Progenitor cell of endocrine pancreas (in vitro differentiated cells): ENCODE data around the gene TTC28. TPM values are rescaled to one million over a fixed set of nuclear protein-coding genes. Genes with fewer than 3 reads are reported as not detected.

ENCODE experiments used
- DNase-seq: peaks from one replicate; pipeline ENCODE4 v3.0.0; 2021; ENCODE audit warnings: low spot score; ENCODE audit not compliant: unreplicated experiment
- H3K27ac Mint-ChIP-seq: 2 replicates; pipeline ENCODE4 v1.8.0; 2021; ENCODE audit warnings: mild to moderate bottlenecking, moderate library complexity, mixed read lengths
- H3K27me3 Mint-ChIP-seq: 2 replicates; pipeline ENCODE4 v1.8.0; 2021; ENCODE audit warnings: mixed read lengths
- H3K36me3 Mint-ChIP-seq: 2 replicates; pipeline ENCODE4 v1.8.0; 2022; ENCODE audit warnings: mixed read lengths; ENCODE audit not compliant: insufficient read depth
- H3K4me1 Mint-ChIP-seq: 2 replicates; pipeline ENCODE4 v1.8.0; 2021; ENCODE audit warnings: low read depth, mixed read lengths
- H3K4me3 Mint-ChIP-seq: 2 replicates; pipeline ENCODE4 v1.8.0; 2021; ENCODE audit warnings: low read depth, mild to moderate bottlenecking, moderate library complexity, mixed read lengths
- H3K9me3 Mint-ChIP-seq: 2 replicates; pipeline ENCODE4 v1.8.0; 2021; ENCODE audit warnings: low read depth, mixed read lengths
- total RNA-seq: library from RNA; stranded (reverse); gene quantifications from 2 replicates; pipeline ENCODE4 v1.2.1, GENCODE V29; 2021
- TF ChIP-seq, protein P1 (sequence below): fragments of 200-600 bp; sonication (generic); IDR thresholded peaks from one replicate; pipeline ENCODE4 v1.5.0; 2021; ENCODE audit warnings: antibody characterized with exemption, mild to moderate bottlenecking; ENCODE audit not compliant: unreplicated experiment

TTC28 gene
- total RNA-seq, 1 donor from 2014 or later = 35.2 TPM

DNA sequence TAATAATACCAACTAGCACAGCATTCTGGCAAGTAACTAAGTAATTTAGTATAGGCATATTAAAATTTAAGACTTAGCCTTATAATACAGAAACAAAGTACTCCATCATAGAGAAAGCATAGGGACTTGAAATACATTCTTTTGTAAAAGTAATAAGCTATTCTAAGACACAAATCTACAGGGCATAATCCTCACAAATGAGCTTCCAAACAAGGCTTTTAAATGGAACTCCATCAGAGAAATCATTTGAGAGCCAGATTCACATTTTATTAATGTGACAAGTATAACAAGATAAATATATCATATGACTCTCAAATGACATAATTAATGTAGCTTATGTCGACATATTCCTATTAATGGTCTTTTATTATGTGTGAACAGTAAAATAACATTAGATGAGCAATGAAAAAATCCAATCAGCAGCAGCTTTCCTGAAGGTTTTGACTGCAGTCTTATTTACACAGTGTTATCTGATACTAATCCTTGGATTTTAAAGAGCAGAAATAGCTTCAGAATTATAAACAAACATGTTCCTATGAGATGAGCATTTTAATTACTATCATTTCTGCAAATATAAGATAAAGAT is 241.4 kb downstream of the TTC28 start:
- Mint-ChIP-seq H3K27me3 (no peaks in the 10 kb centered on the region), H3K36me3 (no peaks in the 10 kb centered on the region), H3K27ac (no peak overlapping the region), H3K9me3 (no peaks in the 10 kb centered on the region), H3K4me1 (peaks cover 22% of the 10 kb centered on the region), H3K4me3 (no peak overlapping the region)
- DNase-seq = no peak
- TF ChIP-seq, protein P1, sequence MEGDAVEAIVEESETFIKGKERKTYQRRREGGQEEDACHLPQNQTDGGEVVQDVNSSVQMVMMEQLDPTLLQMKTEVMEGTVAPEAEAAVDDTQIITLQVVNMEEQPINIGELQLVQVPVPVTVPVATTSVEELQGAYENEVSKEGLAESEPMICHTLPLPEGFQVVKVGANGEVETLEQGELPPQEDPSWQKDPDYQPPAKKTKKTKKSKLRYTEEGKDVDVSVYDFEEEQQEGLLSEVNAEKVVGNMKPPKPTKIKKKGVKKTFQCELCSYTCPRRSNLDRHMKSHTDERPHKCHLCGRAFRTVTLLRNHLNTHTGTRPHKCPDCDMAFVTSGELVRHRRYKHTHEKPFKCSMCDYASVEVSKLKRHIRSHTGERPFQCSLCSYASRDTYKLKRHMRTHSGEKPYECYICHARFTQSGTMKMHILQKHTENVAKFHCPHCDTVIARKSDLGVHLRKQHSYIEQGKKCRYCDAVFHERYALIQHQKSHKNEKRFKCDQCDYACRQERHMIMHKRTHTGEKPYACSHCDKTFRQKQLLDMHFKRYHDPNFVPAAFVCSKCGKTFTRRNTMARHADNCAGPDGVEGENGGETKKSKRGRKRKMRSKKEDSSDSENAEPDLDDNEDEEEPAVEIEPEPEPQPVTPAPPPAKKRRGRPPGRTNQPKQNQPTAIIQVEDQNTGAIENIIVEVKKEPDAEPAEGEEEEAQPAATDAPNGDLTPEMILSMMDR = no peak

DNA sequence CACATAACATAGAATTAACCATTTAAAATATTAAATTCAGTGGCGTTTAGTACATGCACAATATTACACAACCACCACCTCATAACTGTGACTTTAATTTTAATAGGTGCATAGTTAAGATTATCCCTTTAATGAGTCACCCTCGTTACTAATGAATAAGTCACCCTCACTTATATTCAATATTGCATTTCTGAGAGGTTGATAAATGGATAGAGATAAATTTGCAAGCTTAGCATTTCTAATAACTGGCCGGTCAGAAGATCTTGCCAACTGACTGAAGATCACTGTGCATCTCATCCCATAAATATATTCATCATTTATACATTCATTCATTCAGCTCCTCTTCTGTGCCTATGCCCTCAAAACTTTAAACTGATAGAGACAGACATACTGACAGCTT is 243.7 kb downstream of the TTC28 start:
- H3K27ac Mint-ChIP-seq = no peak overlapping the region
- TF ChIP-seq, protein P1 = no peak

DNA sequence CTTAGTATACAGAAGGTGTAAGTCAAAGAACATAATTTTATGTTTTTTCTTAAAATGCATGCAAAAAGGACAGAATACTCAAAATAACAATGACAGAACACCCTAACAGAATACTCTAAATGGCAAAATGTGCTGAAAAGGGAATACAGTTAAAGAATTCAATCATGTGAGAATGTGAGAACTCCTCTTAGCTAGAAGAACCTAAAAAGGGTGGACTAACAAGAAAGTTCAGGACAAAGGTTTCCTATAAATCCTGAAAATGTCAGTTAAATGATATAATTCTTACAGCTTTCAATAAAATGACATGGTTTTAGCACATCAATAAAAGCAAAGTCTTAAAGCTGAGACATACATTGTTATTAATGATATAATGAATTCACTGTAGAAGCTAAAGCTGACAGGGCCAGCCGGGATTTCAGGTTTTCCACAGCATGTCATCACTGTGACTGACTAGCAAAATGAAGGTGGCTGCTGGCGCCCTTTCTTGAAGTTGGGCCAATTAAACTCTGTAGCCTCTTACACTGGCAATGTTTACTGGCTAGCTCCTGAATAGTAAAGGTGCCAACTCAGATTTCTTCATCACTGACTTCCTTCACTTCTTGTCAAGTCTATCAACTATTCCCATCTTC is 244.4 kb downstream of the TTC28 start:
- Mint-ChIP-seq H3K27me3 (no peaks in the 10 kb centered on the region), H3K27ac (no peak overlapping the region), H3K36me3 (no peaks in the 10 kb centered on the region), H3K4me3 (no peak overlapping the region), H3K9me3 (no peaks in the 10 kb centered on the region), H3K4me1 (peaks cover 13% of the 10 kb centered on the region)
- no peak for DNase-seq
- TF ChIP-seq, protein P1 = no peak

More for the DNA sequence above, 243.7 kb downstream of the TTC28 start:
- peaks cover 13% of the 10 kb centered on the region for H3K4me1 Mint-ChIP-seq
- H3K27me3 Mint-ChIP-seq = no peaks in the 10 kb centered on the region
- no peaks in the 10 kb centered on the region for H3K9me3 Mint-ChIP-seq
- H3K4me3 Mint-ChIP-seq = no peak overlapping the region
- DNase-seq = no peak
- H3K36me3 Mint-ChIP-seq = no peaks in the 10 kb centered on the region

GRCh38 chr22:28430466-28431025 is 249.1 kb downstream of the TTC28 start:
- H3K4me1 Mint-ChIP-seq = peaks cover 25% of the 10 kb centered on the region
- H3K36me3 Mint-ChIP-seq = peaks cover 2% of the 10 kb centered on the region
- no peak for DNase-seq
- TF ChIP-seq, protein P1 = no peak
- peaks cover 5% of the 10 kb centered on the region for H3K9me3 Mint-ChIP-seq
- H3K27ac Mint-ChIP-seq = no peak overlapping the region
- H3K27me3 Mint-ChIP-seq = no peaks in the 10 kb centered on the region
- H3K4me3 Mint-ChIP-seq = no peak overlapping the region

- H3K27ac Mint-ChIP-seq = no peak overlapping the region
- no peak for DNase-seq
- no peak overlapping the region for H3K4me3 Mint-ChIP-seq
- peaks cover 31% of the 10 kb centered on the region for H3K4me1 Mint-ChIP-seq
- peaks cover 2% of the 10 kb centered on the region for H3K36me3 Mint-ChIP-seq
- no peaks in the 10 kb centered on the region for H3K27me3 Mint-ChIP-seq
- peaks cover 5% of the 10 kb centered on the region for H3K9me3 Mint-ChIP-seq
- TF ChIP-seq, protein P1 = no peak
These were observed 249.9 kb downstream of the TTC28 start for GRCh38 chr22:28429711-28430110.
